ENCODE data around the gene FBLN5.

GRCh38 chr14:91942128-91942527 lies 5.4 kb downstream of the FBLN5 start:
- no peak for TF ChIP-seq CTCF (IDR thresholded peaks at IDR 0.05)
- no peak for TF ChIP-seq POLR2A (IDR thresholded peaks at IDR 0.05)
